Measurements from ENCODE around the gene PRR23E. TPM values are rescaled to one million over a fixed set of nuclear protein-coding genes. Genes with fewer than 3 reads are reported as not detected.

Gene PRR23E
- total and polyA plus RNA-seq, 2 donors (not counting 3 experiments of a cell fraction or from before 2014, with no cell fraction given), result not detected

DNA sequence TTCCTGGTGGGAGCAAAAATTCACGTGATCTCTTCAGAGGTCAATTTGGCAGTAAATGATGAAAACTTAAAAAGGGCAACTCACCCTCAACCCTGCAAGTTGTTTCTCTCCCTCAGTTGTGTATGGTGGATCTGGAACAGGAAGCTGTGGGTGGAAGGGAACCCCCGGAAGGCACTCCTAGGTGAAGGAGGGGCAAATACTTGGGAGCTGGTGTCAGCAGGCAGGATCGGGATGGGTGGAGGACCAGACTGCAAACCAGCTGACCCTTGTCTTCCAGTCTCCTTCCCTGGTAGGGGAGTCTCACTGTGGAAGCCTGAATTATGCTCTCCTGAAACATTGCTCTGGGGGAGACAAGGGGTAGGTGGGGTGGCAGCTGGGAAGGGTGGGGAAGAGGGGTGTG, 33.5 kb downstream of the PRR23E start:
- Histone ChIP-seq H3K4me1 (ENCODE audit: control insufficient read depth, extremely low read depth, insufficient read depth, low read length) (no peaks in the 10 kb centered on the region), H3K79me2 (ENCODE audit: control insufficient read depth, insufficient read depth, low read length) (no peaks in the 10 kb centered on the region), H3K9me1 (replicated peaks; ENCODE audit: control insufficient read depth, extremely low read depth, insufficient read depth, low read length) (no peaks in the 10 kb centered on the region), H3K4me3 (replicated peaks in 1 of 3; ENCODE audit: insufficient read depth in 1 of 3, low read depth in 1 of 3, low read length in 3 of 3) (no peak overlapping the region), H3K9ac (replicated peaks; ENCODE audit: extremely low read depth, insufficient read depth, low read length) (no peak overlapping the region), H3K27ac (ENCODE audit: insufficient read depth, low read depth, low read length) (no peak overlapping the region), H3K27me3 (ENCODE audit: control insufficient read depth in 2 of 2, insufficient read depth in 2 of 2, low read length in 2 of 2) (no peaks in the 10 kb centered on the region), H4K20me1 (replicated peaks; ENCODE audit: control insufficient read depth, extremely low read depth, insufficient read depth, low read length) (no peaks in the 10 kb centered on the region), H3K36me3 (ENCODE audit: control insufficient read depth in 2 of 2, extremely low read depth in 1 of 2, insufficient read depth in 2 of 2, low read length in 2 of 2) (no peaks in the 10 kb centered on the region), H3K9me3 (replicated peaks; ENCODE audit: control insufficient read depth, insufficient read depth, low read length) (no peaks in the 10 kb centered on the region), H2AFZ (ENCODE audit: low read depth, low read length) (no peak overlapping the region), H3K4me2 (ENCODE audit: insufficient read depth, low read length) (no peak overlapping the region)
- intact Hi-C loops (cut with micrococcal nuclease), result no loop called here
- CTCF ChIA-PET, result interaction anchor here (0.5 kb wide), 1 partner anchor 21 kb away, joined by 3 read pairs; no protein-coding TSS in a partner anchor
- POLR2A ChIA-PET, result no interaction called here
- no TSS peak for BruUV-seq (replicated peaks)
- FAIRE-seq (no peak), DNase-seq (ENCODE audit: low read depth, low spot score) (no peak)
- dilution Hi-C loops (cut with MboI; ENCODE audit: extremely low pct_ligation_motif_present, low sequenced_read_pairs), result no loop called here
- TF ChIP-seq POLR2AphosphoS5 (IDR thresholded peaks at IDR 0.05; ENCODE audit: insufficient read depth, low read depth, low read length), result no peak
- TF ChIP-seq JUN (IDR thresholded peaks at IDR 0.05; ENCODE audit: borderline replicate concordance, insufficient read depth, insufficient read length, low read depth), result no peak
- no peak for TF ChIP-seq POLR2A (IDR thresholded peaks at IDR 0.05; ENCODE audit: low read depth, low read length)

DNA sequence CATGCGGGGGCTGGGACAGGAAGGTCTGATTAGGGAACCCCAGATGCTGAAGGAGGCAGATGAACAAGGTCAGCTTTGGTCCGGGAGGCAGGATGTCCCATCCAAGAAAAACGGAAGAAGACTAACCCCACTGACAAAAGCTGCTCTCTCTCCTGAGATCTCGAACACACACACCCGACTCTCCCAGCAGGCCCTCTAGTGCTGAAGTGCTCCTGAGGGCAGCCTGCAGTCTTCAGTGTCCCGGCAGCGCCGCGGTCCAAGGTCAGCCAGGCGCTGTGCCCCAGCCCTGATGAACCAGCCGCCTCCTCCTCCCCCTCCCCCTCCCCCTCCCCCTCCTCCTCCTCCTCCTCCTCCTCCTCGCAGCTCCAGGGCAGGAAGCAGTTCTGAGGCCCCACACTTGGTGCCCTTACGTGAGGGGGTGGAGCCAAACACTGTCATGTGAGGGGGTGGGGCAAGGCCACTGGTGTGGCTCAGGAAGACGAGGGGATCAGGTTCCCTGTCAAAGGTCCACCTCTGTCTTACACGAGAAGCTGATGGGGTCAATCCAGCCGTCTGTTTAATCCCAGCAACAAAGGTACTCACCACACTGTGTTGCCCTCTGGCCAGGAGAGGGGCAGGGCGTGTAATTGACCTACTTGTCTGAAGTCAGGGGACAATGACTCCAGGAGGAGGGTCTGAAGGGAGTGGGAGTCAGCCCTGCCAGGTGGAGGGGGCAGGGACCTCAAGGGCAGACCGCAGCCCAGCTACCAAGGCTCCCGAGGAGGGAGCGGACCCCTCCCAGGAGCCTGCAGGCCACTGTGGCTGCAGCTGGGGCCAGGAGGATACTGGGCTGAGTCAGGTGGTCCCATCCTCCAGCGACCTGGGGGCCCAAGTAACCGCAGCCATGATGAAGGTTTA, 34.3 kb downstream of the PRR23E start:
- H3K4me3 ChIP-seq (replicated peaks in 1 of 3; ENCODE audit: insufficient read depth in 1 of 3, low read depth in 1 of 3, low read length in 3 of 3), result no peak overlapping the region
- TF ChIP-seq GATA2 (IDR thresholded peaks at IDR 0.05; ENCODE audit: insufficient read depth, insufficient read length, low read depth, low read length), result no peak
- no peaks in the 10 kb centered on the region for H3K9me1 ChIP-seq (replicated peaks; ENCODE audit: control insufficient read depth, extremely low read depth, insufficient read depth, low read length)
- H3K79me2 ChIP-seq (ENCODE audit: control insufficient read depth, insufficient read depth, low read length), result no peaks in the 10 kb centered on the region
- no peak overlapping the region for H3K9ac ChIP-seq (replicated peaks; ENCODE audit: extremely low read depth, insufficient read depth, low read length)
- BruUV-seq (replicated peaks), result no TSS peak
- no peaks in the 10 kb centered on the region for H3K4me1 ChIP-seq (ENCODE audit: control insufficient read depth, extremely low read depth, insufficient read depth, low read length)
- intact Hi-C loops (cut with micrococcal nuclease) (no loop called here), dilution Hi-C loops (cut with MboI; ENCODE audit: extremely low pct_ligation_motif_present, low sequenced_read_pairs) (no loop called here)
- no peak overlapping the region for H3K4me2 ChIP-seq (ENCODE audit: insufficient read depth, low read length)
- H3K9me3 ChIP-seq (replicated peaks; ENCODE audit: control insufficient read depth, insufficient read depth, low read length), result no peaks in the 10 kb centered on the region
- no peak overlapping the region for H2AFZ ChIP-seq (ENCODE audit: low read depth, low read length)
- CTCF ChIA-PET, result interaction anchor here (0.5 kb wide), 1 partner anchor 22 kb away, joined by 3 read pairs; no protein-coding TSS in a partner anchor
- no peaks in the 10 kb centered on the region for H3K36me3 ChIP-seq (ENCODE audit: control insufficient read depth in 2 of 2, extremely low read depth in 1 of 2, insufficient read depth in 2 of 2, low read length in 2 of 2)
- no peak for FAIRE-seq
- H3K27ac ChIP-seq (ENCODE audit: insufficient read depth, low read depth, low read length), result no peak overlapping the region
- H3K27me3 ChIP-seq (ENCODE audit: control insufficient read depth in 2 of 2, insufficient read depth in 2 of 2, low read length in 2 of 2), result no peaks in the 10 kb centered on the region
- no peaks in the 10 kb centered on the region for H4K20me1 ChIP-seq (replicated peaks; ENCODE audit: control insufficient read depth, extremely low read depth, insufficient read depth, low read length)
- POLR2A ChIA-PET, result no interaction called here
- no peak for DNase-seq (ENCODE audit: low read depth, low spot score)

Data from endothelial cell of umbilical vein (primary cell).